Fibroblast of lung (primary cell): ENCODE results near the gene UBE2Q2.
"Not testable (repeated sequence)": the region's sequence is repeated elsewhere in the genome, so short reads cannot be mapped to it uniquely, and the experiment has no call there.

Source experiments
- CTCF ChIP-seq, 2 donors: IDR thresholded peaks in 1 of 2; conservative IDR thresholded peaks in 1 of 2; 1 replicate in 1 of 2; 2 replicates in 1 of 2; pipeline ENCODE4 v1.5.1; 2011 to 2012; ENCODE audit warnings: low read length in 2 of 2, control low read depth in 1 of 2, inconsistent platforms in 1 of 2, low read depth in 1 of 2, mild to moderate bottlenecking in 1 of 2
- EZH2 ChIP-seq: IDR thresholded peaks from 2 replicates; pipeline ENCODE4 v1.5.1; 2012; ENCODE audit warnings: low read length, control low read depth, mild to moderate bottlenecking; ENCODE audit errors: missing control alignments

GRCh38 chr15:75851566-75851965 lies 8.3 kb downstream of the UBE2Q2 start:
- not testable (repeated sequence) for TF ChIP-seq CTCF (conservative IDR thresholded peaks at IDR 0.05 in 1 of 2, IDR thresholded peaks at IDR 0.05 in 1 of 2; ENCODE audit: low read depth in 1 of 2, low read length in 2 of 2); EZH2
